GM21526 (cell line): ENCODE data around the gene RASD1.
A peak's percentile ranks its signal among the peaks of the same experiment; 100 is the strongest.

Experiments used
- ATAC-seq: cut with Tn5 transposase; IDR thresholded peaks from one replicate; pipeline ENCODE4 v1.9.1; 2021; ENCODE audit warnings: moderate library complexity; ENCODE audit not compliant: unreplicated experiment, low FRiP score

RASD1 gene, protein sequence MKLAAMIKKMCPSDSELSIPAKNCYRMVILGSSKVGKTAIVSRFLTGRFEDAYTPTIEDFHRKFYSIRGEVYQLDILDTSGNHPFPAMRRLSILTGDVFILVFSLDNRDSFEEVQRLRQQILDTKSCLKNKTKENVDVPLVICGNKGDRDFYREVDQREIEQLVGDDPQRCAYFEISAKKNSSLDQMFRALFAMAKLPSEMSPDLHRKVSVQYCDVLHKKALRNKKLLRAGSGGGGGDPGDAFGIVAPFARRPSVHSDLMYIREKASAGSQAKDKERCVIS

DNA sequence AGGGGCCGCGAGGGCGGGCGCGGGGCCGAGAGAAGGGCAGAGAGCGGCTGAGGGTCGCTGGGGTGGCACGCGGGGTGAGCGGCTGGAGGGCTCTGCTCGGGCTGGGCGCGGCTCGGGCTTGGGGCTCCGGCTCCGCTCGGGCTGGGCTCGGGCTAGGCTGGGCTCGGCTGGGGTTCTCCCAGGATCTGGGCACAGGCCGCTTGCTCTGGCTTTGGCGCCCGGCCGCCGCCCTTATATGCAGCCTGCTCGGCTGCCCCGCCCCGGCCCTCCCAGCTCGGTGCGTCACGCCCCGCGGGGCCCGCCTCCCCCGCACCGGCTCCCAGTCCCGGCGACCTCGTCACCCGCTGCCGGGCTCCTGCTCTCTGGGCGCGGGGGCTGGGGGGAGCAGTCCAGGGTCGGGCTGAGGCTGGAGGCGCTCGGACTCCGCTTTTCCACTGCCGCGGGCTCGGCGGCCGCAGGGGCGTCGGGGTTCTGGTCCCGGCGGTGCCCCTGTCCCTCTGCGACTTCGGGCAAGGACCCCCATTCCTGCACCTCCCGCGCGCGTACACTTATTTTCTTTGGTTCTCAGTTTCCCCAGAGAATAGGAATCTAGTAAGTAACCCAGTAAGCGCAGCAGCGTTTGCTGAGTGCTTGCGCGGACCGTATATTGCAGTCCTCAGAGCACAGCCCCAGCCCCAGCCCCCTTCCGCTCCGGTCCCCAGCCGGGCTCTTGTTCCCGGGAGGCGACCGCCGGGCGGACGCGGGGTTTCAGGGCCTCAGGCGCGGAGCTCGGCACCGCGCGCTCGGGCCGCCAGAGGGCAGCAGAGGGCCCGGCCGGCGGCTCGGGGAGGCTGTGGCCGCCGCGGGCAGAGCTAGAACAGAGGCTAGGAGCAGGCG is at the start of gene RASD1:
Gene RASD1, minus strand, starts transcription at position 207 of the 876 bp plus-strand sequence. CDS start 214 bp downstream, outside the sequence.
- ATAC-seq: peak; percentile 76

DNA sequence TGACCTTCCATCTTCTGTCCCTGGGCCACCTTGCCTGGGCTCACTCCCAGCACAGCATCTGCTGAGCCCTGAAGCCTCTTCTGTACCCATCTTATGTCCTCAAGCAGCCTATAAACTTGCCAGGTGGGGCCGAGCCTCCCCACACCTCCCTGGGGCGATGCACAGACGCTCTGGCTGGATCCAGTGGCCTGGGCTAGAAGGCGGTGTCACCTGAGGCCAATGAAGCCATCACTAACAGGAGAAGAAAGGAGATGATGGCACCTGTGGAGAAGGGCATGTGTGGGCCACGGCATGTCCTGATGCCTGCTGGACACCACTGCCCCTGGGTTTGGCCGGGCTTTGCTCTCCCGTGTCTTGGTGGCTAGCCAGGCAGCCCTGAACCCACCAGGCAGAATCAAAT is 49.8 kb upstream of the RASD1 start:
- no peak for ATAC-seq

- ATAC-seq: no peak
Observed at GRCh38 chr17:17545031-17545820, 49.0 kb upstream of the RASD1 start.

GRCh38 chr17:17542906-17543635 is 46.9 kb upstream of the RASD1 start:
- ATAC-seq: no peak

DNA sequence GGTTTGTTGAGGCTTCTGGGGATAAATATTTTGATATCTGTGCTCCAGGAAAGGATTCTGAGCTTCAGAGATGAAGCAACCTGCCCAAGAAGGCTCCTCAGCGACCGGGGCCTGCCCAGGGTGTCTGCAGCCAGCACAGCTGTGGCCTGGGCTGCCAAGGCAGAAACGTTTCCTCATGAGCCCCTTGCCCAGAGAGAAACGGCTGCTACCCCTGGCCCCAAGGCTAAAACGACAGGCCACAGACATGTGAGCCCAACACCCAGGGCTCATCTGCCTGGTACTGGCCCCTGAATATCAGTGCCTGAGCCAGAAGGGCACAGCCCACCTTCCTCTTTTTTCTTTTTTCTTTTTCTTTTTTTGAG is 45.4 kb upstream of the RASD1 start:
- no peak for ATAC-seq

GRCh38 chr17:17540935-17541639 is 44.9 kb upstream of the RASD1 start:
- ATAC-seq: no peak

DNA sequence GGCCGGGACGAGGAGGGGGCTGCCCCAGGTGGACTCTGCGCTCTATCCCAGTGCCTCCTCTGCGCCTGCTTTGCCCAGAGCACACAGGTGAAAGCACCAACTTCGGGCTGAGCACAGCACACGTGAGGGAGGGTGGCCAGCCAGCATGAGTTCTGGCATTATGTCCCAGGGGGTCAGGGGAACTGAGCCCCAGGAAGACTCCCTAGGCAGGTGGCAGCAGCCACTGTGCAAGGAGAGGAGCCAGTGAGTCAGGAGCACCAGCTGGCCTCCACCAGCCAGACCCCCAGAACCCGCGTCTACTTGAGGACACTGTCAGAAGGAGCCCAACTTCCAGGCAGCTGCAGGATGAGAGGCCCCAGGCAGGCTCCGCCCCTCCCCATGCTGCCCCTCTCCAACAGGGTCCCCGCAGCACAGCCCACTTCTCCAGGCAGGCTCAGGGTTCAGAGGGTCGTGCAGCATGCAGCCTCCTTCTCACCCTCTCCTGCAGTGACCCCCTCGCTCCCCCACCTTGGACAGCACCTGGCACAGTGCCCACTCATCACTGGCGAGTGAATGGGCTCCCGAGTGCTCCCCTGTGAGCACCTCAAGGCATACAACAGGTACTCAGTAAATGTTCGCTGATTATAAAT is 44.2 kb upstream of the RASD1 start:
- ATAC-seq: no peak

- ATAC-seq: no peak
Observed at GRCh38 chr17:17539591-17539990, 43.4 kb upstream of the RASD1 start.

GRCh38 chr17:17538417-17539391 is 42.5 kb upstream of the RASD1 start:
- ATAC-seq: no peak

DNA sequence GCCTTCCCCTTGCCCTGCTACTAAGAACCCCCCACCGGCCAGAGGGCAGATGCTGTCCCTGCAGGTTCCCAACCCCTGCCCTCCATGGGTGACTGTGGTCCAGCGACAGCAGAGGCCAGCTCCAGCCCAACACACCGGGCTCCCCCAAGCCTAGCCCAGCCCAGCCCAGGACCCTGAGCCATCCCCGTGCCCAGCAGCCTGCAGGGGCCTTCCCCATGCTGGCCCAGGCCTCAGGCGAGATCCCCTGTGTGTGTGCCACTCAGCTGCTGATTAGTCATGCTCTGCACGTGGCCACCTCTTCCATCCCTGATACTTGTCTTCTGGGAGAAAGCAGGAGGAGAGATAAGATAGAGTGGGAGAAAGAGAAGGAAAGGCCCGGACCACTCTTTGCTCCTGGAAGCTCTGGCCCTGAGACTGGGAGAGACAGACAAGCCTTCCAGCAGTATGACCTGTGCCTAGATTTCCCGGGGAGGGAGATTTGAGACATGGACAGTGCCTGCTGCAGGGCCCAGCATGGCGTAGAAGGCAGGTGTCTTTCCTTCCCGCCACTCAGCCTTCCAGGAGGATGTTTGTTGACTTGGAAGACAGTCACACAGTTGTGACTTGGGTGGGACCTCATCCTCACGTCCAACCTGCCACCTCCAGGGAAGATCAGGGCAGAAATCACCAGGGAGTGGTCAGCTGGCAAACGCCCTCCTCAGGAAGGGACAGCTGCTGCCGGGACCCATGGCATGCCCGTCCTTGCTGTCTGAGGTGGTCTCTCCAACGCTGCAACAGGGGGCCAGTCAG is 41.3 kb upstream of the RASD1 start:
- ATAC-seq: no peak

DNA sequence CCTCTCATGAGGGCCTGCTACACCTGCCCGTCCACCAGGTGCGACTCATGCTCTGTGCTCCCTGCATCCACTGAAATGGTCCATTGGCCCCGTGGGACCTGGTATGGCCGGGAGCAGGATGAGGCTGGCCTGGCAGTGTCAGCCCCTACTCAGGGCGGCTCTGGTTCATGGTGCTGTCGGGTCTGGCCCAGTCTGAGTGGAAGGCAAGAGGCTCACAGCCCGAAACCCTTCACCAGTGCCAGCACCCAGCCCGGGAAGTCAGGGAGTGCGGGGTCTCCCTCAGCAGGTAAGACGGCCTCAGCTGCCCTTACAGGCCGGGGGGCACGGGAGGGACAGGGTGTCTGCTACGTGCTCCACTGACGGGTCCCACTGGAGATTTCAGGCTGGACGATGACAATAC is 40.5 kb upstream of the RASD1 start:
- no peak for ATAC-seq

GRCh38 chr17:17535957-17536356 is 39.8 kb upstream of the RASD1 start:
- ATAC-seq: no peak

DNA sequence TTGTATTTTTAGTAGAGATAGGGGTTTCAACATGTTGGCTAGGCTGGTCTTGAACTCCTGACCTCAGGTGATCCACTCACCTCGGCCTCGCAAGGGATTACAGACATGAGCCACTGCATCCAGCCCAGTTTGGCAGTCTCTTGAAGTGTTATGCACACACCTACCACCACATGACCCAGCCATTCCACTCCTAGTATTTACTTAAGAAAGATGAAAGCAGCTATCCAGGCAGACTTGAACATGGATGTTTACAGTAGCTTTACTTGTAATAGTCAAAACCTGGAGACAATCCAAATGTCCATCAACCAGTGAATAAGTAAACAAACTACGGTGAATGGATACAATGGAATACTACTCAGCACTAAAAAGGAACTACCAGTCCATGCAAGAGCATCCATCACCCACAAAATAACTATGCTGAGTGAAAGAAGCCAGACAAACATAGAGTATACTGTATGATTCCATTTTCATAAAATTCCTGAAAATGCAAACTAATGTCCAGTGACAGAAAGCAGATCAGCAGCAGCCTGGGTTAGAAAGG is 37.8 kb upstream of the RASD1 start:
- no peak for ATAC-seq

DNA sequence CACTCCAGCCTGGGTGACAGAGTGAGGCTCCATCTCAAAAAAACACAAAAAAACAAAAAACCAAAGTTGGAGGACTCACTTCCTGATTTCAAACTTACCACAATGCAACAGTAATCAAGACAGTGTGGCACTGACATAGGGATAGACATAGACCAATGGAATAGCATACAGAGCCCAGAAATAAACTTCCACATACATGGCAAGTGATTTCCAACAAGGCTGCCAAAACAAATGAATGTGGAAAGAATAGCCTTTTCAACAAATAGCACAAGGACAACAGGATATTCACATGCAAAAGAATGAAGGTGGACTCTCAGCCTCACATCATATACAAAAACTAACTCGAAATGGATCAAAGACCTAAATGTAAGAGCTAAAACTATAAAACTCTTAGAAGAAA is 36.8 kb upstream of the RASD1 start:
- no peak for ATAC-seq

- no peak for ATAC-seq
Observed at GRCh38 chr17:17531156-17531555, 35.0 kb upstream of the RASD1 start.

GRCh38 chr17:17528696-17529652 is 32.8 kb upstream of the RASD1 start:
- ATAC-seq: no peak
